ENCODE measurements around the gene ATP5F1D. TPM values are rescaled to one million over a fixed set of nuclear protein-coding genes. Genes with fewer than 3 reads are reported as not detected.

The ATP5F1D gene
- polyA plus RNA-seq, 4 donors = 126 to 823 (median 492) TPM

- Histone ChIP-seq H3K36me3 (ENCODE audit: control insufficient read depth in 3 of 3, insufficient read depth in 2 of 3, low read depth in 1 of 3, low read length in 3 of 3) (peaks cover 0 to 82% (median 0%) of the 10 kb centered on the region in 3 donors), H3K9me3 (ENCODE audit: control insufficient read depth in 2 of 2, insufficient read depth in 1 of 2, low read depth in 1 of 2, low read length in 1 of 2) (no peaks in the 10 kb centered on the region), H3K27ac (ENCODE audit: low read depth in 1 of 3, low read length in 2 of 3) (peak overlapping the region; percentile 64 to 94 (median 77)), H3K27me3 (ENCODE audit: control insufficient read depth in 3 of 3, insufficient read depth in 3 of 3, low read length in 3 of 3) (peaks cover 0 to 10% (median 0%) of the 10 kb centered on the region in 3 donors), H3K4me1 (ENCODE audit: control insufficient read depth in 3 of 3, insufficient read depth in 2 of 3, low read depth in 1 of 3, low read length in 2 of 3) (peaks cover 0 to 69% (median 4%) of the 10 kb centered on the region in 3 donors), H3K4me3 (ENCODE audit: low read depth in 1 of 3, low read length in 3 of 3) (peak overlapping the region in 2 of 3 donors; percentile 21 to 48)
- FAIRE-seq = no peak
- 19 to 56% (median 37%) methylated on average over 37 to 40 of the region's 40 CpGs for WGBS, 3 donors
- peak; percentile 92 to 93 for DNase-seq
These were observed 49.4 kb downstream of the ATP5F1D start for GRCh38 chr19:1290703-1291651.

GRCh38 chr19:1291761-1292418 is 50.3 kb downstream of the ATP5F1D start:
- WGBS, 3 donors = 12 to 45% (median 33%) methylated on average over 25 of the region's 25 CpGs
- Histone ChIP-seq H3K4me3 (ENCODE audit: low read depth in 1 of 3, low read length in 3 of 3) (peak overlapping the region in 1 of 3 donors; percentile 18), H3K36me3 (ENCODE audit: control insufficient read depth in 3 of 3, insufficient read depth in 2 of 3, low read depth in 1 of 3, low read length in 3 of 3) (peaks cover 0 to 87% (median 0%) of the 10 kb centered on the region in 3 donors), H3K9me3 (ENCODE audit: control insufficient read depth in 2 of 2, insufficient read depth in 1 of 2, low read depth in 1 of 2, low read length in 1 of 2) (no peaks in the 10 kb centered on the region), H3K27me3 (ENCODE audit: control insufficient read depth in 3 of 3, insufficient read depth in 3 of 3, low read length in 3 of 3) (peaks cover 0 to 5% (median 0%) of the 10 kb centered on the region in 3 donors), H3K27ac (ENCODE audit: low read depth in 1 of 3, low read length in 2 of 3) (peak overlapping the region in 2 of 3 donors; percentile 77 to 94), H3K4me1 (ENCODE audit: control insufficient read depth in 3 of 3, insufficient read depth in 2 of 3, low read depth in 1 of 3, low read length in 2 of 3) (peaks cover 0 to 69% (median 4%) of the 10 kb centered on the region in 3 donors)
- FAIRE-seq (no peak), DNase-seq (peak; percentile 79 to 81)

- Histone ChIP-seq H3K27me3 (ENCODE audit: control insufficient read depth in 3 of 3, insufficient read depth in 3 of 3, low read length in 3 of 3) (peaks cover 0 to 2% (median 0%) of the 10 kb centered on the region in 3 donors), H3K9me3 (ENCODE audit: control insufficient read depth in 2 of 2, insufficient read depth in 1 of 2, low read depth in 1 of 2, low read length in 1 of 2) (no peaks in the 10 kb centered on the region), H3K36me3 (ENCODE audit: control insufficient read depth in 3 of 3, insufficient read depth in 2 of 3, low read depth in 1 of 3, low read length in 3 of 3) (peaks cover 0 to 89% (median 0%) of the 10 kb centered on the region in 3 donors), H3K27ac (ENCODE audit: low read depth in 1 of 3, low read length in 2 of 3) (peak overlapping the region in 2 of 3 donors; percentile 77 to 94), H3K4me3 (ENCODE audit: low read depth in 1 of 3, low read length in 3 of 3) (no peak overlapping the region), H3K4me1 (ENCODE audit: control insufficient read depth in 3 of 3, insufficient read depth in 2 of 3, low read depth in 1 of 3, low read length in 2 of 3) (peaks cover 0 to 68% (median 4%) of the 10 kb centered on the region in 3 donors)
- DNase-seq (no peak), FAIRE-seq (no peak)
- 80 to 83% (median 81%) methylated on average over 17 of the region's 17 CpGs for WGBS, 3 donors
These were observed 51.0 kb downstream of the ATP5F1D start for GRCh38 chr19:1292419-1293151.

GRCh38 chr19:1293782-1294604 is 52.4 kb downstream of the ATP5F1D start:
- H3K27me3 ChIP-seq (ENCODE audit: control insufficient read depth in 3 of 3, insufficient read depth in 3 of 3, low read length in 3 of 3) = peaks cover 0 to 2% (median 0%) of the 10 kb centered on the region in 3 donors
- H3K36me3 ChIP-seq (ENCODE audit: control insufficient read depth in 3 of 3, insufficient read depth in 2 of 3, low read depth in 1 of 3, low read length in 3 of 3) = peaks cover 0 to 86% (median 0%) of the 10 kb centered on the region in 3 donors
- FAIRE-seq (no peak), DNase-seq (no peak)
- 83 to 84% (median 83%) methylated on average over 29 to 35 of the region's 35 CpGs for WGBS, 3 donors
- H3K4me3 ChIP-seq (ENCODE audit: low read depth in 1 of 3, low read length in 3 of 3) = no peak overlapping the region
- H3K9me3 ChIP-seq (ENCODE audit: control insufficient read depth in 2 of 2, insufficient read depth in 1 of 2, low read depth in 1 of 2, low read length in 1 of 2) = no peaks in the 10 kb centered on the region
- peaks cover 0 to 58% (median 4%) of the 10 kb centered on the region in 3 donors for H3K4me1 ChIP-seq (ENCODE audit: control insufficient read depth in 3 of 3, insufficient read depth in 2 of 3, low read depth in 1 of 3, low read length in 2 of 3)
- H3K27ac ChIP-seq (ENCODE audit: low read depth in 1 of 3, low read length in 2 of 3) = no peak overlapping the region

Other genes with a start within 250 kb of the ATP5F1D start
- under 1 TPM in 2 of 4 donors, not detected in 2; 0.10 to 0.16 TPM for gene GRIN3B, start 241.3 kb upstream of the ATP5F1D start, polyA plus RNA-seq
- 100 to 1,000 TPM; 123 to 313 (median 186) TPM for gene TMEM259, start 220.6 kb upstream of the ATP5F1D start, polyA plus RNA-seq
- not detected for gene RNU6-2, start 220.2 kb upstream of the ATP5F1D start, polyA plus RNA-seq
- gene CNN2, start 215.1 kb upstream of the ATP5F1D start, polyA plus RNA-seq = 10 to 100 TPM; 14.5 to 34.4 (median 22.6) TPM
- 10 to 100 TPM in 2 of 4 donors, 1 to 10 TPM in 2; 3.1 to 60.3 (median 20.2) TPM for gene ABCA7, start 201.6 kb upstream of the ATP5F1D start, polyA plus RNA-seq
- 10 to 100 TPM; 15.9 to 81.1 (median 48.5) TPM for gene ARHGAP45, start 174.6 kb upstream of the ATP5F1D start, polyA plus RNA-seq
- 100 to 1,000 TPM; 122 to 189 (median 142) TPM for gene POLR2E, start 146.4 kb upstream of the ATP5F1D start, polyA plus RNA-seq
- gene GPX4, start 137.8 kb upstream of the ATP5F1D start, polyA plus RNA-seq = 1,000 to 10,000 TPM in 2 of 4 donors, 100 to 1,000 TPM in 2; 335 to 1,298 (median 781) TPM
- gene SBNO2, start 67.5 kb upstream of the ATP5F1D start, polyA plus RNA-seq = 10 to 100 TPM; 19.7 to 32.1 (median 21.6) TPM
- gene STK11, start 36.0 kb upstream of the ATP5F1D start, polyA plus RNA-seq = 10 to 100 TPM; 57.7 to 86.2 (median 66.4) TPM
- gene CBARP, start 3.7 kb upstream of the ATP5F1D start, polyA plus RNA-seq = under 1 TPM in 2 of 4 donors, not detected in 2; 0.30 to 0.41 TPM
- gene MIDN, start 6.8 kb downstream of the ATP5F1D start, polyA plus RNA-seq = 100 to 1,000 TPM in 1 of 4 donors, 10 to 100 TPM in 3; 28.1 to 106 (median 33.0) TPM
- 100 to 1,000 TPM; 250 to 543 (median 373) TPM for gene CIRBP, start 27.6 kb downstream of the ATP5F1D start, polyA plus RNA-seq
- 100 to 1,000 TPM in 1 of 4 donors, 10 to 100 TPM in 3; 40.0 to 118 (median 82.3) TPM for gene FAM174C, start 33.8 kb downstream of the ATP5F1D start, polyA plus RNA-seq
- gene EFNA2, start 44.1 kb downstream of the ATP5F1D start, polyA plus RNA-seq = 10 to 100 TPM; 17.7 to 31.3 (median 27.6) TPM
- gene NDUFS7, start 142.2 kb downstream of the ATP5F1D start, polyA plus RNA-seq = 100 to 1,000 TPM in 3 of 4 donors, 10 to 100 TPM in 1; 82.0 to 350 (median 248) TPM
- 10 to 100 TPM in 1 of 4 donors, 1 to 10 TPM in 3; 1.1 to 25.7 (median 4.3) TPM for gene GAMT, start 159.8 kb downstream of the ATP5F1D start, polyA plus RNA-seq
- gene DAZAP1, start 165.8 kb downstream of the ATP5F1D start, polyA plus RNA-seq = 100 to 1,000 TPM in 1 of 4 donors, 10 to 100 TPM in 3; 60.2 to 124 (median 80.5) TPM
- 1,000 to 10,000 TPM; 1,394 to 3,547 (median 2,919) TPM for gene RPS15, start 196.6 kb downstream of the ATP5F1D start, polyA plus RNA-seq
- gene APC2, start 208.4 kb downstream of the ATP5F1D start, polyA plus RNA-seq = 1 to 10 TPM in 1 of 4 donors, under 1 TPM in 2, not detected in 1; 0.58 to 2.1 (median 0.81) TPM
- gene C19orf25, start 237.5 kb downstream of the ATP5F1D start, polyA plus RNA-seq = 10 to 100 TPM; 32.0 to 62.1 (median 52.8) TPM
- 10 to 100 TPM in 2 of 4 donors, 1 to 10 TPM in 2; 4.5 to 13.0 (median 8.8) TPM for gene PCSK4, start 248.6 kb downstream of the ATP5F1D start, polyA plus RNA-seq
- gene REEP6, start 249.4 kb downstream of the ATP5F1D start, polyA plus RNA-seq = 100 to 1,000 TPM; 167 to 363 (median 244) TPM